A673 (cell line): ENCODE measurements around the gene SPSB3. TPM values are rescaled to one million over a fixed set of nuclear protein-coding genes. Genes with fewer than 3 reads are reported as not detected.

ENCODE experiments used
- BruUV-seq: library from RNA; stranded (reverse); fragments of 400-500 nt; replicated peaks from 2 replicates; lab custom pipeline; 2021; lab: Mats Ljungman, UMichigan
- CTCF ChIA-PET: fragments of 300-600 bp; sonication (Branson Sonifier 250); formaldehyde crosslinking; loops from one replicate; lab custom pipeline; 2022; ENCODE audit warnings: antibody characterized with exemption; lab: Charles Lee
- POLR2A ChIA-PET: fragments of 300-600 bp; sonication (Branson Sonifier 250); formaldehyde crosslinking; loops from one replicate; lab custom pipeline; 2022; ENCODE audit warnings: antibody characterized with exemption; ENCODE audit not compliant: low non-redundant PET; lab: Charles Lee
- DNase-seq: peaks from one replicate; pipeline ENCODE4 v3.0.0-alpha.2; 2015; ENCODE audit warnings: low spot score
- H3K27ac ChIP-seq: fragments of 200-600 bp; sonication (generic); 2 replicates; pipeline ENCODE4 v1.5.1; 2016; ENCODE audit warnings: mixed run types, low read depth, mild to moderate bottlenecking, mixed read lengths, antibody characterized with exemption, low read length; ENCODE audit not compliant: poor library complexity, severe bottlenecking
- H3K27me3 ChIP-seq: fragments of 200-600 bp; sonication (generic); replicated peaks from 2 replicates; pipeline ENCODE4 v1.6.1; 2017; ENCODE audit warnings: mixed run types, low read depth, mild to moderate bottlenecking, mixed read lengths, antibody characterized with exemption, low read length; ENCODE audit not compliant: insufficient read depth, poor library complexity
- H3K36me3 ChIP-seq: fragments of 200-600 bp; sonication (generic); 2 replicates; pipeline ENCODE4 v1.6.1; 2016; ENCODE audit warnings: mixed run types, mild to moderate bottlenecking, mixed read lengths, antibody characterized with exemption, low read length; ENCODE audit not compliant: insufficient read depth, poor library complexity, severe bottlenecking
- H3K4me1 ChIP-seq: fragments of 200-600 bp; sonication (generic); 2 replicates; pipeline ENCODE4 v1.6.1; 2017; ENCODE audit warnings: mixed run types, mild to moderate bottlenecking, mixed read lengths, antibody characterized with exemption, low read length; ENCODE audit not compliant: insufficient read depth, poor library complexity, severe bottlenecking
- H3K4me3 ChIP-seq: fragments of 200-600 bp; sonication (generic); 2 replicates; pipeline ENCODE4 v1.5.1; 2016; ENCODE audit warnings: low read depth, mixed run types, mild to moderate bottlenecking, mixed read lengths, low read length; ENCODE audit not compliant: poor library complexity, severe bottlenecking
- H3K9me3 ChIP-seq: fragments of 200-600 bp; sonication (generic); 2 replicates; pipeline ENCODE4 v1.6.1; 2016; ENCODE audit warnings: mixed run types, low read depth, mild to moderate bottlenecking, mixed read lengths, antibody characterized with exemption, low read length; ENCODE audit not compliant: poor library complexity, severe bottlenecking
- CTCF ChIP-seq: fragments of 300-800, 200-600 bp; sonication (generic); conservative IDR thresholded peaks from 2 replicates; pipeline ENCODE4 v1.5.1; 2017; ENCODE audit warnings: low read depth, mild to moderate bottlenecking, antibody characterized with exemption, low read length, moderate library complexity, mixed read lengths
- EZH2 ChIP-seq: fragments of 200-600 bp; sonication (generic); IDR thresholded peaks from 2 replicates; pipeline ENCODE4 v1.6.1; 2017; ENCODE audit warnings: borderline replicate concordance, low read depth, mild to moderate bottlenecking, mixed read lengths, antibody characterized with exemption, low read length; ENCODE audit not compliant: poor library complexity, severe bottlenecking
- intact Hi-C: fragments of 100-400 bp; cut with micrococcal nuclease; formaldehyde crosslinking; loops from one replicate; pipeline ENCODE4 v1.10.0; 2022; ENCODE audit not compliant: unreplicated experiment
- total RNA-seq: library from RNA; stranded (reverse); gene quantifications from 2 replicates; pipeline ENCODE4 v1.2.3, GENCODE V29; 2021

SPSB3 gene
- total RNA-seq, 1 experiment from 2014 or later: 15.0 TPM

GRCh38 chr16:1770328-1771187 is 11.8 kb downstream of the SPSB3 start:
- no peak for TF ChIP-seq EZH2
- TF ChIP-seq CTCF: no peak
- Histone ChIP-seq H3K36me3 (peaks cover 15% of the 10 kb centered on the region), H3K27ac (peak overlapping the region; percentile 98), H3K4me3 (peak overlapping the region; percentile 63), H3K9me3 (no peaks in the 10 kb centered on the region), H3K4me1 (peaks cover 4% of the 10 kb centered on the region), H3K27me3 (no peaks in the 10 kb centered on the region)
- ChIA-PET CTCF (no interaction called here), POLR2A (interaction anchor here (0.5 to 0.7 kb wide), 2 partner anchors 16 to 477 kb away, joined by 3 to 9 read pairs; no protein-coding TSS in a partner anchor)
- peak; percentile 47 for DNase-seq
- intact Hi-C loops: loop anchor here (10.0 kb wide), 1 partner anchor 54 kb away; the partner anchor contains the start of genes FAHD1 and HAGH
- BruUV-seq: no TSS peak

- peaks cover 20% of the 10 kb centered on the region for H3K36me3 ChIP-seq
- intact Hi-C loops: loop anchor here (10.0 kb wide), 1 partner anchor 55 kb away; the partner anchor contains the start of genes FAHD1 and HAGH
- no TSS peak for BruUV-seq
- H3K9me3 ChIP-seq: no peaks in the 10 kb centered on the region
- DNase-seq: no peak
- peak overlapping the region; percentile 63 for H3K4me3 ChIP-seq
- no peaks in the 10 kb centered on the region for H3K27me3 ChIP-seq
- TF ChIP-seq CTCF: no peak
- TF ChIP-seq EZH2: no peak
- POLR2A ChIA-PET: interaction anchor here (0.5 to 0.7 kb wide), 2 partner anchors 15 to 476 kb away, joined by 3 to 9 read pairs; no protein-coding TSS in a partner anchor
- H3K27ac ChIP-seq: no peak overlapping the region
- peaks cover 4% of the 10 kb centered on the region for H3K4me1 ChIP-seq
- CTCF ChIA-PET: no interaction called here
These were observed 12.7 kb downstream of the SPSB3 start for GRCh38 chr16:1769402-1770300.

- Histone ChIP-seq H3K4me1 (peaks cover 4% of the 10 kb centered on the region), H3K9me3 (no peaks in the 10 kb centered on the region), H3K36me3 (peaks cover 20% of the 10 kb centered on the region), H3K27ac (no peak overlapping the region), H3K4me3 (no peak overlapping the region), H3K27me3 (no peaks in the 10 kb centered on the region)
- no peak for TF ChIP-seq CTCF
- no peak for TF ChIP-seq EZH2
- ChIA-PET CTCF (no interaction called here), POLR2A (no interaction called here)
- intact Hi-C loops: no loop called here
- no peak for DNase-seq
- BruUV-seq: no TSS peak
These were observed 13.5 kb downstream of the SPSB3 start for GRCh38 chr16:1768767-1769401.
